Measurements from ENCODE around the gene ZNF236.

GRCh38 chr18:76985156-76985950 lies 163.0 kb downstream of the ZNF236 start:
- TF ChIP-seq CTCF (conservative IDR thresholded peaks at IDR 0.05; ENCODE audit: low read length) (no peak), EZH2phosphoT487 (IDR thresholded peaks at IDR 0.05; ENCODE audit: borderline replicate concordance, low read depth, low read length) (no peak)
